Osteoblast (primary cell): ENCODE measurements around the gene PPP1R3F. TPM values are rescaled to one million over a fixed set of nuclear protein-coding genes. Genes with fewer than 3 reads are reported as not detected.

Experiments used
- DNase-seq: peaks from one replicate; pipeline ENCODE4 v3.0.0; 2011; ENCODE audit warnings: low spot score, mixed read lengths; ENCODE audit not compliant: insufficient read length; ENCODE audit errors: missing footprints
- H2AFZ ChIP-seq: 2 replicates; pipeline ENCODE4 v1.6.0; 2011; ENCODE audit warnings: mild to moderate bottlenecking, low read length
- H3K27ac ChIP-seq: 2 replicates; pipeline ENCODE4 v1.5.1; 2011; ENCODE audit warnings: mild to moderate bottlenecking, low read depth, low read length, moderate library complexity
- H3K27me3 ChIP-seq: 2 replicates; pipeline ENCODE4 v1.6.0; 2012; ENCODE audit warnings: mild to moderate bottlenecking, control low read depth, inconsistent platforms, low read length, moderate library complexity; ENCODE audit not compliant: insufficient read depth
- H3K36me3 ChIP-seq: 2 replicates; pipeline ENCODE4 v1.5.1; 2011; ENCODE audit warnings: mild to moderate bottlenecking, low read length, control low read depth, moderate library complexity; ENCODE audit not compliant: insufficient read depth
- H3K4me1 ChIP-seq: 2 replicates; pipeline ENCODE4 v1.5.1; 2011; ENCODE audit warnings: mild to moderate bottlenecking, low read length, control low read depth, moderate library complexity; ENCODE audit not compliant: insufficient read depth
- H3K4me2 ChIP-seq: 2 replicates; pipeline ENCODE4 v1.6.0; 2011; ENCODE audit warnings: mild to moderate bottlenecking, low read length; ENCODE audit not compliant: insufficient read depth
- H3K4me3 ChIP-seq: fragments of 200-600 bp; sonication (generic); 3 replicates; pipeline ENCODE4 v1.5.1; 2012; ENCODE audit warnings: mild to moderate bottlenecking, low read length, inconsistent platforms; ENCODE audit not compliant: insufficient read depth
- H3K79me2 ChIP-seq: 2 replicates; pipeline ENCODE4 v1.6.0; 2012; ENCODE audit warnings: mild to moderate bottlenecking, low read length, control low read depth, inconsistent platforms; ENCODE audit not compliant: insufficient read depth
- H3K9me3 ChIP-seq: 2 replicates; pipeline ENCODE4 v1.5.1; 2011; ENCODE audit warnings: low read depth, low read length, control low read depth
- H4K20me1 ChIP-seq: 2 replicates; pipeline ENCODE4 v1.6.0; 2012; ENCODE audit warnings: mild to moderate bottlenecking, low read length, control low read depth; ENCODE audit not compliant: insufficient read depth
- CTCF ChIP-seq: IDR thresholded peaks from 2 replicates; pipeline ENCODE4 v1.5.1; 2011; ENCODE audit warnings: mild to moderate bottlenecking, low read depth, low read length, moderate library complexity; ENCODE audit errors: extremely low read depth
- total RNA-seq: library from RNA; depleted of rRNA; stranded (reverse); fragments of >200 nt; gene quantifications from 2 replicates; pipeline ENCODE4 v1.2.3, GENCODE V29; 2012

Gene PPP1R3F
- total RNA-seq, 1 donor = 4.0 TPM

GRCh38 chrX:49226946-49227345, 42.6 kb upstream of the PPP1R3F start:
- Histone ChIP-seq H2AFZ (no peak overlapping the region), H3K79me2 (no peaks in the 10 kb centered on the region), H3K36me3 (no peaks in the 10 kb centered on the region), H3K27ac (no peak overlapping the region), H3K4me2 (no peak overlapping the region), H4K20me1 (no peaks in the 10 kb centered on the region), H3K4me1 (no peaks in the 10 kb centered on the region), H3K9me3 (no peaks in the 10 kb centered on the region), H3K4me3 (no peak overlapping the region), H3K27me3 (peaks cover 2% of the 10 kb centered on the region)
- DNase-seq = peak; percentile 54
- no peak for TF ChIP-seq CTCF

DNA sequence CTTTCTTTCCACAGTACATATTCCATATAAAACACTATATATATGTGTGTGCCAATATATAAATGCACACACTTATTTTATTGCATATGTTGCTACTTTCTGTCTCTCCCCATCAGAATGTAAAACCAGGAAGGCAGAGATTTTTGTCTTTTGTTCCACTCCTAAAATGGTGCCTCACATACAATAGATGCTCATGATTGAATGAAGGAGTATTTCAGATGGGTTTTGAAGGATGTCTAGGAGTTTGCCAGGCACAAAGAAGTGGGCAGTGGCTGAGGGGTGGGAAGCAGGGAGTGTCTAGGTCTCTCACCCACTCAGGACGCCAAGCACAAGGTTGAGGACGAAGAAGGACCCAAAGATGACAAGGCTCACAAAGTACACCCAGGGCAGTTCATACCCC, 41.9 kb upstream of the PPP1R3F start:
- DNase-seq = peak; percentile 50
- Histone ChIP-seq H3K4me3 (no peak overlapping the region), H3K27me3 (peaks cover 2% of the 10 kb centered on the region), H3K9me3 (no peaks in the 10 kb centered on the region), H4K20me1 (no peaks in the 10 kb centered on the region), H3K4me1 (no peaks in the 10 kb centered on the region), H2AFZ (no peak overlapping the region), H3K27ac (no peak overlapping the region), H3K36me3 (no peaks in the 10 kb centered on the region), H3K79me2 (no peaks in the 10 kb centered on the region), H3K4me2 (no peak overlapping the region)
- no peak for TF ChIP-seq CTCF

GRCh38 chrX:49228185-49228584, 41.4 kb upstream of the PPP1R3F start:
- Histone ChIP-seq H3K4me1 (no peaks in the 10 kb centered on the region), H3K36me3 (no peaks in the 10 kb centered on the region), H2AFZ (no peak overlapping the region), H3K79me2 (no peaks in the 10 kb centered on the region), H4K20me1 (no peaks in the 10 kb centered on the region), H3K9me3 (no peaks in the 10 kb centered on the region), H3K4me2 (no peak overlapping the region), H3K27me3 (peaks cover 2% of the 10 kb centered on the region), H3K4me3 (no peak overlapping the region), H3K27ac (no peak overlapping the region)
- no peak for DNase-seq
- no peak for TF ChIP-seq CTCF

- Histone ChIP-seq H3K4me2 (peak overlapping the region; percentile 58), H3K4me3 (peak overlapping the region; percentile 42)
Measured at GRCh38 chrX:49230500-49231232, 38.9 kb upstream of the PPP1R3F start.

More at GRCh38 chrX:49230500-49231232, 38.9 kb upstream of the PPP1R3F start:
- H3K27me3 ChIP-seq = no peaks in the 10 kb centered on the region
- H3K4me1 ChIP-seq = no peaks in the 10 kb centered on the region
- no peaks in the 10 kb centered on the region for H3K36me3 ChIP-seq
- no peak overlapping the region for H3K27ac ChIP-seq
- no peaks in the 10 kb centered on the region for H3K79me2 ChIP-seq
- peak; percentile 87 for DNase-seq
- no peaks in the 10 kb centered on the region for H4K20me1 ChIP-seq
- no peak for TF ChIP-seq CTCF
- peak overlapping the region; percentile 70 for H2AFZ ChIP-seq
- H3K9me3 ChIP-seq = no peaks in the 10 kb centered on the region
